Astrocyte of the spinal cord (primary cell): ENCODE data around the gene MAGEA6.
"Not testable (repeated sequence)": the region's sequence is repeated elsewhere in the genome, so short reads cannot be mapped to it uniquely, and the experiment has no call there.

Source experiments
- DNase-seq: peaks from one replicate; pipeline ENCODE4 v3.0.0; 2011; ENCODE audit warnings: low read depth, low spot score
- H3K4me3 ChIP-seq: 2 replicates; pipeline ENCODE4 v1.5.1; 2011; ENCODE audit warnings: low read depth, mild to moderate bottlenecking, low read length, moderate library complexity
- in situ Hi-C: cut with HindIII; loops from 2 replicates; pipeline ENCODE4 v1.10.0; 2017; ENCODE audit warnings: low sequenced_read_pairs
- TF ChIP-seq, protein P1 (sequence below): IDR thresholded peaks from 2 replicates; pipeline ENCODE4 v1.5.1; 2012; ENCODE audit warnings: low read depth, mild to moderate bottlenecking, low read length, inconsistent platforms

MAGEA6 gene

GRCh38 chrX:152769549-152770289, at the start of gene MAGEA6:
MAGEA6 (minus strand) TSS chrX:152769689; CDS start chrX:152767650, 2,039 bp downstream.
- H3K4me3 ChIP-seq, DNase-seq, in situ Hi-C loops: not testable (repeated sequence)

DNA sequence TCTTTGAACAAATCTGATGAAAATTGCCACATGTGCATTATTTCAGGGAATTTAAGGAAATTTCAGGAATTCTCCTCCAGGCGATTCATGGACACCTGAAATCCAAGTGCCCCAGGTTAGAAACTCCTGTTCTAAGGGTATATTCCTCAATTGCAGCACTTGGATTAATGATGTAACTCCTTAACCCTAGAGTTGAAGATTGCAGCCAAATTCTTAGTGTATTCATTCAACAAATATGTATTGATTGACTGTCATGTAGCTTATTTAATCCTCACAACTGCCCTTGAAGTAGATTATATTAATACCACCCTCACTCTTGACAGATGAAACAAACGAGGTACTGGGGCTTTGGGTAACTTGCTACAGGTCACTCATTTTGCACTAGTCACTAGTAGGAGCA, 49.8 kb upstream of the MAGEA6 start:
- TF ChIP-seq, protein P1, sequence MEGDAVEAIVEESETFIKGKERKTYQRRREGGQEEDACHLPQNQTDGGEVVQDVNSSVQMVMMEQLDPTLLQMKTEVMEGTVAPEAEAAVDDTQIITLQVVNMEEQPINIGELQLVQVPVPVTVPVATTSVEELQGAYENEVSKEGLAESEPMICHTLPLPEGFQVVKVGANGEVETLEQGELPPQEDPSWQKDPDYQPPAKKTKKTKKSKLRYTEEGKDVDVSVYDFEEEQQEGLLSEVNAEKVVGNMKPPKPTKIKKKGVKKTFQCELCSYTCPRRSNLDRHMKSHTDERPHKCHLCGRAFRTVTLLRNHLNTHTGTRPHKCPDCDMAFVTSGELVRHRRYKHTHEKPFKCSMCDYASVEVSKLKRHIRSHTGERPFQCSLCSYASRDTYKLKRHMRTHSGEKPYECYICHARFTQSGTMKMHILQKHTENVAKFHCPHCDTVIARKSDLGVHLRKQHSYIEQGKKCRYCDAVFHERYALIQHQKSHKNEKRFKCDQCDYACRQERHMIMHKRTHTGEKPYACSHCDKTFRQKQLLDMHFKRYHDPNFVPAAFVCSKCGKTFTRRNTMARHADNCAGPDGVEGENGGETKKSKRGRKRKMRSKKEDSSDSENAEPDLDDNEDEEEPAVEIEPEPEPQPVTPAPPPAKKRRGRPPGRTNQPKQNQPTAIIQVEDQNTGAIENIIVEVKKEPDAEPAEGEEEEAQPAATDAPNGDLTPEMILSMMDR = no peak
- in situ Hi-C loops = no loop called here
- DNase-seq = no peak
- no peak overlapping the region for H3K4me3 ChIP-seq

DNA sequence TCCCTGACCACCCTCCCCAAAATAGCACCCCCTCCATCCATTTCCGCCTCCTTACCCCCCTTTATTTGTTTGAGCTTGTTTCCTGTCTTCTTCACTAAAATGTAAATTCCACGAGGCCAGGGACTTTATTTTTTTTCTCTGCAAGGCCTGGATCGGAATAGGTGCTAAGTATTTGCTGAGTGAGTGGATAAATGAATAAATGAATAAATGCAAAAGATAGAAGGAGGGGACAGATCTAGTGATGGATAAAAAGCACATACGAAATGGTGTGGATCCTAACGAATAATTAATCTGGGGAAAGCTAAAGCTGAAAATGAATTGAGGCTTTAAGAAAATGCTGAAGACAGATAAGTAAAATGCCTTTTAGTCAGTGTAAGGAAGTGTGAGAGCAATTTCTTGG, 48.9 kb upstream of the MAGEA6 start:
- in situ Hi-C loops = no loop called here
- no peak overlapping the region for H3K4me3 ChIP-seq
- DNase-seq = no peak
- TF ChIP-seq, protein P1 = no peak

GRCh38 chrX:152817078-152817764, 47.7 kb upstream of the MAGEA6 start:
- TF ChIP-seq, protein P1 = peak; percentile 57
- in situ Hi-C loops = no loop called here
- peak; percentile 39 for DNase-seq
- H3K4me3 ChIP-seq = no peak overlapping the region

- TF ChIP-seq, protein P1 = no peak
- in situ Hi-C loops = no loop called here
- no peak overlapping the region for H3K4me3 ChIP-seq
- no peak for DNase-seq
These were observed 44.6 kb upstream of the MAGEA6 start for GRCh38 chrX:152814048-152814447.

DNA sequence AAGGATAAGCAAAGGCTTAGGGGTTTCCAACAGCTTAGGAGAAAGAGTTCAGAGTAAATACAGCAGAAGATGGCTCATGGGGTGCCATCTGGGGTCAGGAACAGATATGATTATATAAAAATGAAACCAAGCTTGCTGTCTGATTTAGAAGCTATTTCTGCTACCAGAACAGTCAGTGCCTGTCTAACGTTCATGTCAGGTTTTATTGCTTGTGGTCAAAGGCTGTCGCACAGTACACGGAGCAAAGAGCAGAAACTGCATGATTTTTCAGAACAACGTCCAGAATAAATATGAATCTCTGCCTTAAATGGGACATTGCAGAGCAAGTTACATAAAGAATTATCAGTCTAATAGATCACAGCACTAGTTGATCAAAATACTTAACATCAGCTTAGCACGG, 43.7 kb upstream of the MAGEA6 start:
- in situ Hi-C loops = no loop called here
- no peak for DNase-seq
- H3K4me3 ChIP-seq = no peak overlapping the region
- TF ChIP-seq, protein P1 = no peak

DNA sequence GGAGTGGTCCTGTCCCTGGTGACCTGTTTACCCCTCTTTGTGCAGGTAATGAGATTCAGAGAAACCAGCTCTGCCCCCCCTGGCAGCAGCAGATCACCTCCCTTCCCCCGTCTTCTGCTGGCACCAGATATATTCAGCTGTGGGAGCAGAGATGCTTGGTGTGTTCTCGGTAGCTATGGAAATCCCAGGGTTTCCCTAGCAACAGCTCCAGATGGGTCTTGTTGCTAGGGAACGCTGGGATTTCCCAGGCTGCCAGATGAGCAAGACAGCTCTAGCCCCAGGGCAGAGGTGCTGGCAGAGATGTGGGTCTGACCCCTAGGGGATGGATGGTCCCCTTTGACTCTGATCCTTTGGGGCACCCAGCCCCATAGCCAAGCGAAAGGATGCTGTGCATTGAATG, 40.9 kb upstream of the MAGEA6 start:
- no peak overlapping the region for H3K4me3 ChIP-seq
- no peak for DNase-seq
- TF ChIP-seq, protein P1 = no peak
- in situ Hi-C loops = no loop called here
